A549 (cell line): ENCODE measurements around the gene SMURF1.

Source experiments
- CTCF ChIP-seq: fragments of >200 bp; sonication (Bioruptor Twin); formaldehyde crosslinking; IDR thresholded peaks from 3 replicates; pipeline ENCODE4 v1.5.1; 2016
- E2F6 ChIP-seq: IDR thresholded peaks from 2 replicates; pipeline ENCODE4 v1.6.1; 2012; ENCODE audit warnings: low read depth, borderline replicate concordance
- HOXB13 ChIP-seq: fragments of 250-450 bp; sonication (Bioruptor Pico); IDR thresholded peaks from 2 replicates; pipeline ENCODE4 v1.5.0; 2020; ENCODE audit warnings: low read depth, mild to moderate bottlenecking, moderate library complexity
- POLR2A ChIP-seq: IDR thresholded peaks from 2 replicates; pipeline ENCODE4 v1.6.1; 2012; ENCODE audit warnings: mild to moderate bottlenecking, low read length
- ZFP36 ChIP-seq: fragments of 450-650 bp; IDR thresholded peaks from 2 replicates; pipeline ENCODE4 v1.6.1; 2014; ENCODE audit warnings: borderline replicate concordance; ENCODE audit not compliant: partially characterized antibody

GRCh38 chr7:99021941-99022560 lies 121.9 kb downstream of the SMURF1 start:
- no peak for TF ChIP-seq CTCF
- no peak for TF ChIP-seq HOXB13
- no peak for TF ChIP-seq POLR2A
- no peak for TF ChIP-seq E2F6
- TF ChIP-seq ZFP36, result no peak
